Right cardiac atrium (tissue), 5 donors: ENCODE results near the gene CYP46A1. TPM values are rescaled to one million over a fixed set of nuclear protein-coding genes. Genes with fewer than 3 reads are reported as not detected.
A peak's percentile ranks its signal among the peaks of the same experiment; 100 is the strongest.

Experiments used
- ATAC-seq, 2 donors: fragments of 200-7000 bp; cut with Tn5 transposase; one replicate each; pipeline versions ENCODE4 v1.8.0 to v1.9.1; 2020; ENCODE audit warnings: moderate library complexity in 2 of 2, mild to moderate bottlenecking in 1 of 2
- DNase-seq, 3 donors: peaks; one replicate each; pipeline ENCODE4 v3.0.0-alpha.2; 2020
- H3K27ac ChIP-seq: one replicate; pipeline ENCODE4 v1.5.1; 2013; ENCODE audit warnings: mild to moderate bottlenecking, low read length, control low read depth, moderate library complexity
- H3K27me3 ChIP-seq: one replicate; pipeline ENCODE4 v1.6.1; 2013; ENCODE audit not compliant: control insufficient read depth, insufficient read depth
- H3K4me1 ChIP-seq: one replicate; pipeline ENCODE4 v1.6.1; 2013; ENCODE audit warnings: low read length; ENCODE audit not compliant: control insufficient read depth, insufficient read depth
- H3K4me3 ChIP-seq: one replicate; pipeline ENCODE4 v1.5.1; 2013; ENCODE audit warnings: low read length, control low read depth
- H3K9me3 ChIP-seq: one replicate; pipeline ENCODE4 v1.6.1; 2013; ENCODE audit warnings: low read length; ENCODE audit not compliant: control insufficient read depth
- WGBS: extraction: QIAGEN DNeasy Blood & Tissue Kit; methylation state at CpG from one replicate; pipeline ENCODE4 v1.1.7; 2013; 5-methylcytosine and 5-hydroxymethylcytosine counted together
- intact Hi-C, 4 donors: fragments of 100-400 bp; cut with DNase I; formaldehyde crosslinking; loops; one replicate each; pipeline versions ENCODE4 v1.11.0 to v1.14.0; 2022 to 2023
- polyA plus RNA-seq: library from polyadenylated mRNA; stranded (reverse); fragments of 200-250 nt; gene quantifications from one replicate; pipeline ENCODE4 v1.2.3, GENCODE V29; 2013
- total RNA-seq, 4 donors: library from RNA; stranded (reverse); fragmentation: NEBNext Ultra II Directional; extraction: Animal tissue kit (Norgen Biotek cat#: 25700); gene quantifications; one replicate each; pipeline ENCODE4 v1.2.1, GENCODE V29; 2021
- donor health status: healthy with polysubstance abuse.
- donor health status: DM: no; HTN: yes; CAD: no.
- donor health status: DM: no; HTN: no; CAD: no.
- donor health status: DM: no; HTN: yes; CAD: no; lungs with severe emphysema.
- donor health status: DM: yes; HTN: yes; CAD: no.

Gene CYP46A1
- total and polyA plus RNA-seq, 5 donors: 5.7 to 9.2 (median 7.6) TPM

DNA sequence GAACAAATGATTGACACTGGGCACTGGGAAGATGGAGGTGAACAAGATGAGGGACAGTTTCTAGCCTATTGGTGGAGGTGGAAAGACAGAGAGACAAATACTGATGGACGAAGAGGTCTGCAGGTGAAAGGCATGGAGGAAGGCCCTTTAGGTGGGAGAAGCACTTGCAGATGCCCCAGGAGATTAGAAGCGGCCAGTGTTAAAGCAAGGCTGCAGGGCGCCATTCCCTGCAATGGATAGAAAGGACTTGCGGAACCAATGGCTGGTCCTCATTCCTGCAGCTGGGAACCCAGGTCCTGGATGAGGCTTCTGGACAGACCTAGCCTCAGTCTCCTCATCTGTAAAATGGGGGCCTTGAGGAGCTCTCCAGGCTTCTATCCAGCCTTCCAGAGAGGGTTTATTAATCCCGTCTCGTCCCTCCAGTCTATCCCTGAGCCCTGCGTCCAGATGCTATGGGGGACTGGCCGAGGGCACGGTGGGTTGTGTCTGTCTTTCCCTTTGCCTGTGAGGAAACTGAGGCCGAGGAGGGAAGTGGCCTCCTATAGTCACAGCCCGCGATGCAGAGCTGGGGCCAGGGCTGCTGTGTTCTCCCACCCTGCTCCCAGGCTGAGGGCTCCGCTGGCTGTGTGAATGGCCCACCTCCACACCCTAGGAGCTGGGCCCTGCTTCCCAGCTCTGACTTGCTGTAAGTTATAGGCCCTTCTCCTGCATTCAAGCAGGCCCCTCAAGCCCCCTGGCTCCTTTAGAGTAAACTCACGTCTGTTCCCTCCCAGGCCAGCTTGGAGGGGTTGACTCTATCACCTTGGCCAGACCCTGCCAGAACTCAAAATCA, 33.0 kb downstream of the CYP46A1 start:
- Histone ChIP-seq H3K9me3 (no peaks in the 10 kb centered on the region), H3K27me3 (no peaks in the 10 kb centered on the region), H3K4me1 (no peaks in the 10 kb centered on the region), H3K4me3 (no peak overlapping the region), H3K27ac (no peak overlapping the region)
- DNase-seq: peak in 1 of 3 donors; percentile 34
- WGBS: 95% methylated on average over 14 of the region's 14 CpGs
- ATAC-seq: no peak
- intact Hi-C loops: no loop called here

DNA sequence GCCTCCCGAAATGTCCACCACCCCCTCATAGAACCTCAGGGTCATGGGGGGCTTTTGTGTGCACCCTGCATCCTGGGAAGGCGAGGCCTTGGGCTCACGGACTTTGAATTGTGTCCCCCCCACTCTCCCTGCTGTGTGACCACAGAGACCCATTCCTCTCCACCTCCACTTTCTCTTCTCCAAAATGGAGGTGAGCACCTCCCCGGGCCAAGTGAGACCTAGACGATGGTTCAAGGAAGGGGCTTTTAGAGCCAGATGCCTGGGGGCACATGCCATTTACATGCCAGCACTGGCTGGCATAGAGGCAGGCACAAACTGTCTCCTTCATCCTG, 33.5 kb downstream of the CYP46A1 start:
- WGBS: 84% methylated on average over 5 of the region's 5 CpGs
- Histone ChIP-seq H3K4me1 (no peaks in the 10 kb centered on the region), H3K9me3 (no peaks in the 10 kb centered on the region), H3K4me3 (no peak overlapping the region), H3K27me3 (no peaks in the 10 kb centered on the region), H3K27ac (no peak overlapping the region)
- no peak for DNase-seq
- no peak for ATAC-seq
- intact Hi-C loops: no loop called here

DNA sequence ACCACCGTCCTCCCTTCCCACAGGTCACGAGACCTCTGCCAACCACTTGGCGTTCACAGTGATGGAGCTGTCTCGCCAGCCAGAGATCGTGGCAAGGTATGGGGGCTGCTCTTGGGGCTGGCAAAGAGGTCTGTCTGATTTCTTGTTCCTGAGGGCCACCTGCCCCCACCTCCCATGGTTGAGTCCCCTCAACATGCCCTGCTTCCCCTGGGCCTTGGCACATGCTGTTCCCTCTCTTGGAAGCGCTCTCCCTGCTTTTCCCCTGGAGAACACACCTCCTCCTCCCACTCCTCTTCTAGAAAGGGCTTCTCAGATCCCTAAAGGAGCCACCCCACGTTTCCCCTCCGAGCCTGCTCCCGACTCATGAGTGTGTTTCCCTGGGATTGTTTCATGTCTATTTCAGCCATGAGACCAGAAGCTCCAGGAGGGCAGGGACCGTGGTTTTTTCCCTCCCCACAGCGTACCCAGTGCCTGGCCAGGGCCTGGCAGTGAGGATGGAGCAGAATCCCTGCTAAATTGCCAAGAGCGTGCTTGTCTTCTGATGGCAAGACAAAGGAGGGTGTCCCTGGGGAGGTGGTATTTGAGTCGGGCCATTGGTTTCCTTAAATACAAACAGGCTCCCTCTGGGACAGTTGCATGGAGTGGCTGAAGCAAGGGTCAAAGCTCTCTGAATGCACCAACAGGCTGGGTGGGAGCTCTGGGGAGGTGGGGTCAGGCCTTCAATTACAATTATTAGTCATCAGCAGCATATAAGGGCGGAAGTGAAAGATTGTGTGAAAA, 34.1 kb downstream of the CYP46A1 start:
- ATAC-seq (no peak), DNase-seq (no peak)
- Histone ChIP-seq H3K27ac (no peak overlapping the region), H3K27me3 (no peaks in the 10 kb centered on the region), H3K9me3 (no peaks in the 10 kb centered on the region), H3K4me1 (no peaks in the 10 kb centered on the region), H3K4me3 (no peak overlapping the region)
- WGBS: 71% methylated on average over 14 of the region's 14 CpGs
- intact Hi-C loops: no loop called here

DNA sequence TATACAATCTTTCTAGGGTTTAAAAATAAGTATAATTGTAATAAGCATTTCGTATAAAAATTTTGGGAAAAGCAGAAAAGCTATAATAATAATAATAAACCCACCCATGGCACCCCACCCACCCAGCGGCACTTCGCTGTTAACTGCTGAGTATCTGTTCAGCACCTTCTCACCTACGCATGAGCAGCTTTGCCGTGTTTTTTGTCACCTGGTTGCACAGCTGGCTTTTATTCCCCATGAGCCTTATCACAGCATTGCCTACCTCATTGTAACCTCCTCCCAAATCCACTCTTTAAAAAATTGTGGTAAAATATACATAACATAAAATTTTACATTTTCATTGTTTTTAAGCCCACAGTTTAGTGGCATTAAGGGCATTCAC, 34.7 kb downstream of the CYP46A1 start:
- no peaks in the 10 kb centered on the region for H3K9me3 ChIP-seq
- ATAC-seq (no peak), DNase-seq (no peak)
- H3K27ac ChIP-seq: no peak overlapping the region
- intact Hi-C loops: no loop called here
- no peaks in the 10 kb centered on the region for H3K4me1 ChIP-seq
- H3K27me3 ChIP-seq: no peaks in the 10 kb centered on the region
- H3K4me3 ChIP-seq: no peak overlapping the region
- 83% methylated on average over 5 of the region's 5 CpGs for WGBS

- Histone ChIP-seq H3K9me3 (no peaks in the 10 kb centered on the region), H3K27me3 (no peaks in the 10 kb centered on the region), H3K4me3 (no peak overlapping the region), H3K27ac (no peak overlapping the region), H3K4me1 (no peaks in the 10 kb centered on the region)
- intact Hi-C loops: no loop called here
- WGBS: 97% methylated on average over 18 of the region's 18 CpGs
- DNase-seq: no peak
- ATAC-seq: no peak
Measured at GRCh38 chr14:99720941-99721791, 37.1 kb downstream of the CYP46A1 start.

- no peak overlapping the region for H3K27ac ChIP-seq
- H3K27me3 ChIP-seq: no peaks in the 10 kb centered on the region
- intact Hi-C loops: no loop called here
- no peaks in the 10 kb centered on the region for H3K4me1 ChIP-seq
- 84% methylated on average over 12 of the region's 12 CpGs for WGBS
- DNase-seq (no peak), ATAC-seq (no peak)
- no peak overlapping the region for H3K4me3 ChIP-seq
- H3K9me3 ChIP-seq: no peaks in the 10 kb centered on the region
Measured at GRCh38 chr14:99721792-99722516, 37.9 kb downstream of the CYP46A1 start.

DNA sequence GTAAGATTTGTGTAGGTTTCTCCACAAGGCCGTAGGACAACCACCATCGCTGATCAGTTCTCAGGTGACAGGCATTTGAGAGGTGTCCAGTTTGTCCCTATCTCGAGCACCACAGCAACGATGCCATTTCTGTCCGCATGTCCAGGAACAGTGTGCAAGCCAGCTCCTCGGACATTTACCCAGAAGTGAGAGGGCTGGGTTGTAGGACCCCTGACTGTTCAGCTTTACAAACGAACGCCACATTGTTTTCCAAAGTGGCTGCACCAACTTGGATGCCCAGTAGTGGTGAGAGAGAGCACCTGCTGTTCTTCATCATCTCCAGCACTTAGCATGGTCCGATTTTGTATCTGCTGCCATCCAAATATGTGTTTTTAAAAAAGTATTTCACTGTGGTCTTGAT, 38.6 kb downstream of the CYP46A1 start:
- ATAC-seq: no peak
- no peak overlapping the region for H3K4me3 ChIP-seq
- no peaks in the 10 kb centered on the region for H3K27me3 ChIP-seq
- H3K9me3 ChIP-seq: no peaks in the 10 kb centered on the region
- no peak overlapping the region for H3K27ac ChIP-seq
- intact Hi-C loops: no loop called here
- no peak for DNase-seq
- 92% methylated on average over 9 of the region's 9 CpGs for WGBS
- no peaks in the 10 kb centered on the region for H3K4me1 ChIP-seq

- Histone ChIP-seq H3K9me3 (no peaks in the 10 kb centered on the region), H3K4me3 (no peak overlapping the region), H3K27ac (no peak overlapping the region), H3K27me3 (no peaks in the 10 kb centered on the region), H3K4me1 (no peaks in the 10 kb centered on the region)
- intact Hi-C loops: no loop called here
- WGBS: 58% methylated on average over 5 of the region's 5 CpGs
- ATAC-seq (no peak), DNase-seq (no peak)
Measured at GRCh38 chr14:99724196-99724891, 40.2 kb downstream of the CYP46A1 start.

DNA sequence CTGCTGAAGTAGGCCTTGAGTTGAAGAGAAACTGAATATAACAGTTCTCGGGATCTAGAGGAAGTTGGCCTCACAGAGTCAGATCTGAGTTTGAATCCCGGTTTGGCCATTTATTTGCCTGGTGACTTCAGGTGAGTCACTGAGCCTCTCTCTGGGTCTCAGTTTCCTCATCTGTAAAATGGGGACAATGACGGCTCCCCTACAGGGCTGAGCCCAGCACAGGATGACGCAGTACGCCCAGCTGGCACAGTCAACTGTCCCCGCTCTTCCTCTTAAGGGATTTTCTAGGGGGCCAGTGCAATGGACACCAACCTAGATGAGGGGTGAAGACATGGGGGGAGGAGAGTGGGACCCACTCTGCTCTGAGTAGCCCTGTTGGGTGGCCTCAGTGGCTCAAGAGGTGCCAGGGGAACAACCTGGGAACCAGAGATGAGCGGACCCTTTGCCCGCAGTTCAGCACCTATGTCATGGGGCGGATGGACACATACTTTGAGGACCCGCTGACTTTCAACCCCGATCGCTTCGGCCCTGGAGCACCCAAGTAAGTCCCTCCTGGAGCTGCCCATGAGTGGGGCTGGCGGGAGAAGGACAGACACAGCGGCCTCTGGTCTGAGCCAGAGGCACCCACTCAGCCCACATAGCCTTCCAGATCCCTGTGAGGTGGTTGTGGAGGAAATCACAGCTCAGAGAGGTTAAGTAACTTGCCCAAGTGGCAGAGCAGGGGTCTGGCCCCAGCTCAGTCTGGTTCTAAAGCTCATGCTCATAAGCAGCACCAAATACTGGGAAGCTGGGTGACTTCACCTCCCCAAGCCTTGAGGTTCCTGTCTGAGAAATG, 41.1 kb downstream of the CYP46A1 start:
- WGBS: 96% methylated on average over 15 of the region's 15 CpGs
- no peak overlapping the region for H3K27ac ChIP-seq
- intact Hi-C loops: no loop called here
- H3K27me3 ChIP-seq: no peaks in the 10 kb centered on the region
- peak in 2 of 3 donors; percentile 33 to 39 for DNase-seq
- H3K4me1 ChIP-seq: no peaks in the 10 kb centered on the region
- H3K4me3 ChIP-seq: no peak overlapping the region
- no peak for ATAC-seq
- H3K9me3 ChIP-seq: no peaks in the 10 kb centered on the region
